H1 (cell line): Measurements from ENCODE around the gene APP. TPM values are rescaled to one million over a fixed set of nuclear protein-coding genes. Genes with fewer than 3 reads are reported as not detected.

ENCODE experiments used
- ASH2L ChIP-seq: fragments of 200-600, 300-600 bp; sonication (generic); IDR thresholded peaks from one replicate; pipeline ENCODE4 v1.7.1; 2017; ENCODE audit warnings: low read length
- ATF3 ChIP-seq: IDR thresholded peaks from 2 replicates; pipeline ENCODE4 v1.6.1; 2011; ENCODE audit warnings: low read depth, mild to moderate bottlenecking, low read length; ENCODE audit not compliant: insufficient read depth
- CHD7 ChIP-seq: fragments of 300-600 bp; sonication (generic); IDR thresholded peaks from 2 replicates; pipeline ENCODE4 v1.7.1; 2012; ENCODE audit warnings: low read length, moderate library complexity, mild to moderate bottlenecking, inconsistent platforms; ENCODE audit not compliant: insufficient replicate concordance
- CTCF ChIP-seq, 3 experiments: IDR thresholded peaks; 1 replicate in 2 of 3; 2 replicates in 1 of 3; pipeline versions ENCODE4 v1.5.1 to v1.6.1; 2011; ENCODE audit warnings: low read length in 3 of 3, mild to moderate bottlenecking in 3 of 3, inconsistent platforms in 2 of 3, low read depth in 1 of 3, moderate library complexity in 1 of 3; ENCODE audit not compliant: insufficient read depth in 1 of 3; ENCODE audit errors: control extremely low read depth in 1 of 3
- GABPA ChIP-seq: IDR thresholded peaks from 2 replicates; pipeline ENCODE4 v1.6.1; 2011; ENCODE audit warnings: mild to moderate bottlenecking, low read length, moderate library complexity, borderline replicate concordance; ENCODE audit not compliant: insufficient read depth
- RAD21 ChIP-seq, 2 experiments: IDR thresholded peaks in 1 of 2; conservative IDR thresholded peaks in 1 of 2; 2 replicates each; pipeline ENCODE4 v1.6.1; 2011; ENCODE audit warnings: low read depth in 2 of 2, low read length in 2 of 2, improper control_type of control experiment in 1 of 2, inconsistent platforms in 1 of 2, mild to moderate bottlenecking in 1 of 2, moderate library complexity in 1 of 2
- TAF7 ChIP-seq: optimal IDR thresholded peaks from 2 replicates; pipeline ENCODE3; 2011; ENCODE audit warnings: low read depth, mild to moderate bottlenecking, inconsistent platforms, low read length, moderate library complexity, borderline replicate concordance
- YY1 ChIP-seq: IDR thresholded peaks from 2 replicates; pipeline ENCODE4 v1.6.1; 2011; ENCODE audit warnings: low read depth, mild to moderate bottlenecking, low read length
- polyA plus RNA-seq, 7 experiments: library from polyadenylated mRNA; depleted of rRNA in 3 of 7; stranded (reverse) in 5 of 7; unstranded in 2 of 7; fragments of >200 nt in 5 of 7; fragments of 200-250 nt in 2 of 7; gene quantifications; 1 replicate in 5 of 7; 2 replicates in 1 of 7; 4 replicates in 1 of 7; pipeline versions ENCODE4 v1.2.1 to v1.2.3, GENCODE V29; 2011 to 2013; ENCODE audit warnings: missing spikeins in 2 of 7, mixed read lengths in 2 of 7
- total RNA-seq: library from RNA; stranded (reverse); fragmentation: NEBNext Ultra II Directional; extraction: Animal tissue kit (Norgen Biotek cat#: 25700); gene quantifications from 2 replicates; pipeline ENCODE4 v1.2.1, GENCODE V29; 2021

Gene APP
- total and polyA plus RNA-seq, 2 of the 8 experiments (the other 6 are each of a cell fraction or from before 2014, with no cell fraction given) = 375 to 551 TPM

- TF ChIP-seq CHD7 (no peak), TAF7 (no peak), RAD21 (IDR thresholded peaks at IDR 0.05 in 1 of 2, conservative IDR thresholded peaks at IDR 0.05 in 1 of 2; ENCODE audit: low read depth in 2 of 2, low read length in 2 of 2) (no peak), GABPA (no peak), CTCF (IDR thresholded peaks at IDR 0.05; ENCODE audit: control extremely low read depth in 1 of 3, insufficient read depth in 1 of 3, low read depth in 1 of 3, low read length in 3 of 3) (no peak), ATF3 (no peak), YY1 (no peak), ASH2L (no peak)
These were observed 183.6 kb downstream of the APP start (continued) for GRCh38 chr21:25986928-25987327.
